Liver (tissue), 9 donors: ENCODE data around the gene CUBN. TPM values are rescaled to one million over a fixed set of nuclear protein-coding genes. Genes with fewer than 3 reads are reported as not detected.

Experiments used
- DNase-seq: peaks from one replicate; pipeline ENCODE4 v3.0.0-alpha.2; 2017; ENCODE audit warnings: low spot score
- H3K27ac ChIP-seq, 2 donors: one replicate each; pipeline ENCODE4 v1.7.0; 2013; ENCODE audit warnings: inconsistent platforms in 2 of 2, low read length in 2 of 2, control low read depth in 1 of 2, low read depth in 1 of 2, mild to moderate bottlenecking in 1 of 2
- H3K27me3 ChIP-seq, 4 donors: one replicate each; pipeline versions ENCODE4 v1.6.1 to v1.7.0; 2013; ENCODE audit warnings: low read length in 3 of 4, inconsistent platforms in 1 of 4, mild to moderate bottlenecking in 1 of 4, moderate library complexity in 1 of 4; ENCODE audit not compliant: control insufficient read depth in 4 of 4, insufficient read depth in 4 of 4
- H3K36me3 ChIP-seq, 4 donors: one replicate each; pipeline versions ENCODE4 v1.6.1 to v1.7.0; 2013; ENCODE audit warnings: low read length in 3 of 4, mild to moderate bottlenecking in 3 of 4, low read depth in 1 of 4, moderate library complexity in 1 of 4; ENCODE audit not compliant: control insufficient read depth in 4 of 4, insufficient read depth in 3 of 4
- H3K4me1 ChIP-seq, 4 donors: one replicate each; pipeline versions ENCODE4 v1.6.1 to v1.7.0; 2013; ENCODE audit warnings: low read length in 3 of 4, mild to moderate bottlenecking in 3 of 4, moderate library complexity in 1 of 4; ENCODE audit not compliant: control insufficient read depth in 4 of 4, insufficient read depth in 4 of 4
- H3K4me3 ChIP-seq, 3 donors: one replicate each; pipeline versions ENCODE4 v1.6.1 to v1.7.0; 2013; ENCODE audit warnings: low read length in 3 of 3, control low read depth in 1 of 3, low read depth in 1 of 3, mild to moderate bottlenecking in 1 of 3
- H3K9ac ChIP-seq, 2 donors: one replicate each; pipeline ENCODE4 v1.7.0; 2013; ENCODE audit warnings: low read length in 2 of 2, mild to moderate bottlenecking in 2 of 2, moderate library complexity in 2 of 2, control low read depth in 1 of 2, low read depth in 1 of 2
- H3K9me3 ChIP-seq, 4 donors: one replicate each; pipeline versions ENCODE4 v1.6.1 to v1.7.0; 2013; ENCODE audit warnings: low read length in 3 of 4; ENCODE audit not compliant: control insufficient read depth in 4 of 4
- ATF3 ChIP-seq: IDR thresholded peaks from 2 replicates; pipeline ENCODE4 v1.6.1; 2016; ENCODE audit warnings: antibody characterized with exemption
- CTCF ChIP-seq: fragments of 150-350 bp; IDR thresholded peaks from 2 replicates; pipeline ENCODE4 v1.5.1; 2017; ENCODE audit warnings: improper control_type of control experiment, low read depth, low read length; ENCODE audit not compliant: missing input control
- EGR1 ChIP-seq, 2 donors: IDR thresholded peaks; 2 replicates each; pipeline ENCODE4 v1.6.1; 2016 to 2018; ENCODE audit warnings: antibody characterized with exemption in 2 of 2, low read depth in 2 of 2
- FOXA1 ChIP-seq: IDR thresholded peaks from 2 replicates; pipeline ENCODE4 v1.6.1; 2016; ENCODE audit warnings: antibody characterized with exemption
- FOXA2 ChIP-seq: IDR thresholded peaks from 2 replicates; pipeline ENCODE4 v1.6.1; 2016; ENCODE audit warnings: antibody characterized with exemption
- GABPA ChIP-seq, 2 donors: IDR thresholded peaks in 1 of 2; conservative IDR thresholded peaks in 1 of 2; 2 replicates each; pipeline ENCODE4 v1.6.1; 2016; ENCODE audit warnings: antibody characterized with exemption in 2 of 2, mild to moderate bottlenecking in 1 of 2, moderate library complexity in 1 of 2
- HNF4A ChIP-seq, 2 donors: conservative IDR thresholded peaks; 2 replicates each; pipeline ENCODE4 v1.6.1; 2016; ENCODE audit warnings: antibody characterized with exemption in 2 of 2, mild to moderate bottlenecking in 2 of 2
- HNF4G ChIP-seq: IDR thresholded peaks from 2 replicates; pipeline ENCODE4 v1.6.1; 2016; ENCODE audit warnings: antibody characterized with exemption
- JUND ChIP-seq, 2 donors: IDR thresholded peaks; 2 replicates each; pipeline ENCODE4 v1.6.1; 2016; ENCODE audit warnings: antibody characterized with exemption in 2 of 2
- MAX ChIP-seq: IDR thresholded peaks from 2 replicates; pipeline ENCODE4 v1.6.1; 2016; ENCODE audit warnings: antibody characterized with exemption
- NR2F2 ChIP-seq: IDR thresholded peaks from 2 replicates; pipeline ENCODE4 v1.6.1; 2016; ENCODE audit warnings: antibody characterized with exemption
- RAD21 ChIP-seq, 2 donors: IDR thresholded peaks; 2 replicates each; pipeline ENCODE4 v1.6.1; 2016; ENCODE audit warnings: antibody characterized with exemption in 2 of 2, mild to moderate bottlenecking in 2 of 2
- REST ChIP-seq: IDR thresholded peaks from 2 replicates; pipeline ENCODE4 v1.6.1; 2016; ENCODE audit warnings: antibody characterized with exemption, mild to moderate bottlenecking
- RXRA ChIP-seq, 2 donors: IDR thresholded peaks; 2 replicates each; pipeline ENCODE4 v1.6.1; 2017 to 2018; ENCODE audit warnings: antibody characterized with exemption in 2 of 2, mild to moderate bottlenecking in 1 of 2
- SP1 ChIP-seq: IDR thresholded peaks from 2 replicates; pipeline ENCODE4 v1.6.1; 2018; ENCODE audit warnings: antibody characterized with exemption, mild to moderate bottlenecking
- TAF1 ChIP-seq: conservative IDR thresholded peaks from 2 replicates; pipeline ENCODE4 v1.6.1; 2016; ENCODE audit warnings: antibody characterized with exemption, mild to moderate bottlenecking
- YY1 ChIP-seq: IDR thresholded peaks from 2 replicates; pipeline ENCODE4 v1.6.1; 2016; ENCODE audit warnings: antibody characterized with exemption, mild to moderate bottlenecking
- WGBS: extraction: QIAGEN DNeasy Blood & Tissue Kit; methylation state at CpG from one replicate; pipeline ENCODE4 v1.1.7; 2013; 5-methylcytosine and 5-hydroxymethylcytosine counted together
- polyA plus RNA-seq, 2 donors: library from polyadenylated mRNA; stranded (reverse) in 1 of 2; unstranded in 1 of 2; fragments of 200-250 nt in 1 of 2; fragments of >200 nt in 1 of 2; fragmentation: Nextera tagmentation in 1 of 2; extraction: Ambion mirVana in 1 of 2; gene quantifications; one replicate each; pipeline versions ENCODE4 v1.2.1 to v1.2.3, GENCODE V29; 2013 to 2015
- total RNA-seq, 2 donors: library from RNA; depleted of rRNA; stranded (reverse); fragments of >200 nt; gene quantifications; one replicate each; pipeline ENCODE4 v1.2.3, GENCODE V29; 2014
- TF ChIP-seq, protein P1 (sequence below): IDR thresholded peaks from 2 replicates; pipeline ENCODE4 v1.6.1; 2016; ENCODE audit warnings: antibody characterized with exemption
- donor health status: healthy.
- donor health status: healthy.
- donor health status: healthy.
- donor health status: healthy.
- donor health status: healthy.

The CUBN gene
- total and polyA plus RNA-seq, 4 donors = 0.01 to 0.67 (median 0.30) TPM

GRCh38 chr10:16787361-16787791, 342.2 kb downstream of the CUBN start:
- no peak overlapping the region for H3K9ac ChIP-seq
- H3K4me3 ChIP-seq = no peak overlapping the region
- no peak overlapping the region for H3K27ac ChIP-seq
- DNase-seq = no peak
- H3K36me3 ChIP-seq = no peaks in the 10 kb centered on the region
- no peaks in the 10 kb centered on the region for H3K4me1 ChIP-seq
- WGBS = 94% methylated on average over 12 of the region's 12 CpGs
- no peaks in the 10 kb centered on the region for H3K9me3 ChIP-seq
- TF ChIP-seq HNF4A (conservative IDR thresholded peaks at IDR 0.05) (no peak), HNF4G (no peak), EGR1 (IDR thresholded peaks at IDR 0.05; ENCODE audit: low read depth in 2 of 2) (no peak), ATF3 (no peak), GABPA (IDR thresholded peaks at IDR 0.05 in 1 of 2, conservative IDR thresholded peaks at IDR 0.05 in 1 of 2) (no peak), CTCF (no peak), TAF1 (no peak), NR2F2 (no peak), FOXA1 (no peak), FOXA2 (no peak), JUND (IDR thresholded peaks at IDR 0.05) (no peak), REST (no peak), YY1 (no peak)
- TF ChIP-seq, protein P1, sequence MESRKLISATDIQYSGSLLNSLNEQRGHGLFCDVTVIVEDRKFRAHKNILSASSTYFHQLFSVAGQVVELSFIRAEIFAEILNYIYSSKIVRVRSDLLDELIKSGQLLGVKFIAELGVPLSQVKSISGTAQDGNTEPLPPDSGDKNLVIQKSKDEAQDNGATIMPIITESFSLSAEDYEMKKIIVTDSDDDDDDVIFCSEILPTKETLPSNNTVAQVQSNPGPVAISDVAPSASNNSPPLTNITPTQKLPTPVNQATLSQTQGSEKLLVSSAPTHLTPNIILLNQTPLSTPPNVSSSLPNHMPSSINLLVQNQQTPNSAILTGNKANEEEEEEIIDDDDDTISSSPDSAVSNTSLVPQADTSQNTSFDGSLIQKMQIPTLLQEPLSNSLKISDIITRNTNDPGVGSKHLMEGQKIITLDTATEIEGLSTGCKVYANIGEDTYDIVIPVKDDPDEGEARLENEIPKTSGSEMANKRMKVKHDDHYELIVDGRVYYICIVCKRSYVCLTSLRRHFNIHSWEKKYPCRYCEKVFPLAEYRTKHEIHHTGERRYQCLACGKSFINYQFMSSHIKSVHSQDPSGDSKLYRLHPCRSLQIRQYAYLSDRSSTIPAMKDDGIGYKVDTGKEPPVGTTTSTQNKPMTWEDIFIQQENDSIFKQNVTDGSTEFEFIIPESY = no peak
- no peaks in the 10 kb centered on the region for H3K27me3 ChIP-seq

DNA sequence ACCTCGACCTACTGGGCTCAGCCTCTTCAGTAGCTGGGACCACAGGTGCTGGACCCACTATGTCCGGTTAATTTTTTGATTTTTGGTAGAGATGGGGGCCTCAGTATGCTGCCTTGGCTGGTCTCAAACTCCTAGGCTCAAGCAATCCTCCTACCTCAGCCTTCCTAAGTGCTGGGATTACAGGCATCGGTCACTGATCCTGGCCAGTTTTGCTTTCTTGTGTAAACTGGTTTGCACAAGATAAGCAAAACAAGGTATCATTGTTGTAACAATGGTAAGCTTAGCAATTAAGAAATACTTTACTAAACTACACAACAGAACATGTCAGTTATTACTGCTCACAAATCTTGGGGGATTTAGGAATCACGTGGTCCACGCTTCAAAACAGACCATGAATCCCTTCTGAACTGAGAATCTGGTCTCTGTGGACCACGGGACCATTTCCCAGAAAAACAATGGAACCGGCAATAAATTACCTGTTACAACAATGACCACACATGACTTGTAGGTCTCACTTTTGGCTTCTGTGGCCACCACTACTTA, 349.2 kb downstream of the CUBN start:
- H3K4me3 ChIP-seq = no peak overlapping the region
- no peak overlapping the region for H3K9ac ChIP-seq
- 92% methylated on average over 7 of the region's 7 CpGs for WGBS
- H3K27ac ChIP-seq = no peak overlapping the region
- no peak for DNase-seq
- H3K36me3 ChIP-seq = peaks cover 0 to 2% (median 0%) of the 10 kb centered on the region in 4 donors
- H3K4me1 ChIP-seq = peaks cover 0 to 2% (median 0%) of the 10 kb centered on the region in 4 donors
- no peaks in the 10 kb centered on the region for H3K9me3 ChIP-seq
- H3K27me3 ChIP-seq = no peaks in the 10 kb centered on the region
- TF ChIP-seq HNF4G (no peak), JUND (IDR thresholded peaks at IDR 0.05) (no peak), ATF3 (no peak), SP1 (no peak), MAX (no peak), YY1 (no peak), NR2F2 (no peak), GABPA (IDR thresholded peaks at IDR 0.05 in 1 of 2, conservative IDR thresholded peaks at IDR 0.05 in 1 of 2) (no peak), RAD21 (IDR thresholded peaks at IDR 0.05) (no peak), FOXA2 (no peak), REST (no peak), RXRA (IDR thresholded peaks at IDR 0.05) (no peak)
